ENCODE measurements around the gene CDH4. TPM values are rescaled to one million over a fixed set of nuclear protein-coding genes. Genes with fewer than 3 reads are reported as not detected.

Gene CDH4
- polyA plus RNA-seq, 1 donor (not counting 4 experiments of a cell fraction or from before 2014, with no cell fraction given): 2.2 TPM

GRCh38 chr20:61638802-61639585 lies 386.9 kb downstream of the CDH4 start:
- Histone ChIP-seq H2AFZ (ENCODE audit: control insufficient read depth, low read length) (no peak overlapping the region), H3K4me1 (ENCODE audit: control insufficient read depth, extremely low read depth, insufficient read depth, low read length) (peaks cover 20% of the 10 kb centered on the region), H3K4me2 (ENCODE audit: control insufficient read depth, extremely low read depth, insufficient read depth, low read depth, low read length) (peak overlapping the region; percentile 78), H3K9me3 (ENCODE audit: control insufficient read depth, low read depth, low read length) (no peaks in the 10 kb centered on the region), H3K27ac (ENCODE audit: control insufficient read depth, insufficient read depth, low read length) (no peak overlapping the region), H3K27me3 (ENCODE audit: control insufficient read depth, extremely low read depth, insufficient read depth, low read length) (peaks cover 5% of the 10 kb centered on the region), H3K36me3 (ENCODE audit: control insufficient read depth in 2 of 2, extremely low read depth in 1 of 2, insufficient read depth in 2 of 2, low read length in 2 of 2) (no peaks in the 10 kb centered on the region), H4K20me1 (ENCODE audit: control insufficient read depth, extremely low read depth, insufficient read depth, low read length) (peaks cover 7% of the 10 kb centered on the region), H3K9me1 (ENCODE audit: control insufficient read depth, extremely low read depth, insufficient read depth, low read length) (no peaks in the 10 kb centered on the region), H3K9ac (ENCODE audit: control insufficient read depth, extremely low read depth, insufficient read depth, low read length) (no peak overlapping the region), H3K79me2 (ENCODE audit: control insufficient read depth, insufficient read depth, low read length) (no peaks in the 10 kb centered on the region), H3K4me3 (ENCODE audit: control insufficient read depth in 2 of 3, extremely low read depth in 1 of 3, insufficient read depth in 2 of 3, low read depth in 1 of 3, low read length in 3 of 3) (peak overlapping the region in 2 of 3 experiments; percentile 8 to 30)
- dilution Hi-C loops (cut with MboI; ENCODE audit: extremely low pct_ligation_motif_present, low sequenced_read_pairs): no loop called here
- FAIRE-seq (peak; percentile 9), DNase-seq (ENCODE audit: low read depth, low spot score) (no peak)
- TF ChIP-seq, protein P1, sequence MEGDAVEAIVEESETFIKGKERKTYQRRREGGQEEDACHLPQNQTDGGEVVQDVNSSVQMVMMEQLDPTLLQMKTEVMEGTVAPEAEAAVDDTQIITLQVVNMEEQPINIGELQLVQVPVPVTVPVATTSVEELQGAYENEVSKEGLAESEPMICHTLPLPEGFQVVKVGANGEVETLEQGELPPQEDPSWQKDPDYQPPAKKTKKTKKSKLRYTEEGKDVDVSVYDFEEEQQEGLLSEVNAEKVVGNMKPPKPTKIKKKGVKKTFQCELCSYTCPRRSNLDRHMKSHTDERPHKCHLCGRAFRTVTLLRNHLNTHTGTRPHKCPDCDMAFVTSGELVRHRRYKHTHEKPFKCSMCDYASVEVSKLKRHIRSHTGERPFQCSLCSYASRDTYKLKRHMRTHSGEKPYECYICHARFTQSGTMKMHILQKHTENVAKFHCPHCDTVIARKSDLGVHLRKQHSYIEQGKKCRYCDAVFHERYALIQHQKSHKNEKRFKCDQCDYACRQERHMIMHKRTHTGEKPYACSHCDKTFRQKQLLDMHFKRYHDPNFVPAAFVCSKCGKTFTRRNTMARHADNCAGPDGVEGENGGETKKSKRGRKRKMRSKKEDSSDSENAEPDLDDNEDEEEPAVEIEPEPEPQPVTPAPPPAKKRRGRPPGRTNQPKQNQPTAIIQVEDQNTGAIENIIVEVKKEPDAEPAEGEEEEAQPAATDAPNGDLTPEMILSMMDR (optimal IDR thresholded peaks at IDR 0.05 in 1 of 3, IDR thresholded peaks at IDR 0.05 in 1 of 3, conservative IDR thresholded peaks at IDR 0.05 in 1 of 3; ENCODE audit: extremely low read depth in 1 of 3, insufficient read depth in 2 of 3, low read length in 3 of 3): peak; percentile 29 to 56 (median 42)
- no peak for TF ChIP-seq EZH2 (IDR thresholded peaks at IDR 0.05; ENCODE audit: low read length)

DNA sequence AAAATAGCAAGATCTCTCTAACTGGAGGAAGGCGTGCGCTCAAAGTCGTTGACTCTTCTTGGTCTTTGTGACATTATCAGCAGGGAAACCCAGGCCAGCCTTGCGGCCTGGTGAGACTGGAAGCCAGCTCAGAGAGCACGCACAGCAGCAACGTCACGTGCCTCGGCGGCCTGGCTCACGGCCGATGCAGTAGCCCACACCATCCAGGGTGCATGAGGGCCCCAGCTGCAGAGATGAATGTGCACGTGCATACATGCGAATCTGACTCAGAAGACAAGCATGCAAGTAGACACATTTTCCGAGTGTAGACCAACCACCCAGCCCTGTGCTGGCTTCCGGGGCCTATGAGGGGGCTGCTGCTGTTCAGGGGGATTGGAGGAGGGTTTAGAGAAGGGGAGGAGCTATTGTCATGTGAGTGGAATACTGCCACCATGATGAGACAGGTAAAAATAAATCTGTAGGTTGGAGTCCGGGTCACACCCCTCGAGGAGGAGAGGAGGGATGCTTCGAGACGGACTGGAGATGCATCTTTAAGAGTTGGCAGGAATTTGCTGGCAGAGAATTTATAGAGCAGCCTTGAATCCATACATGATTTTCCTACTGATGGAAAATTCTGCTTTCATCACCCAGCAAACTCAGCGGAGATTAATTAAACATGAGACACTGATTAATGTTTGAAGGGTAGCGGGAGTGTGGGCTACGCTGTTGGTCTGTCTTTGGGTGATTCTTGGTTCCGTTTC lies 388.2 kb downstream of the CDH4 start:
- Histone ChIP-seq H3K9ac (ENCODE audit: control insufficient read depth, extremely low read depth, insufficient read depth, low read length) (no peak overlapping the region), H3K9me1 (ENCODE audit: control insufficient read depth, extremely low read depth, insufficient read depth, low read length) (no peaks in the 10 kb centered on the region), H3K27me3 (ENCODE audit: control insufficient read depth, extremely low read depth, insufficient read depth, low read length) (no peaks in the 10 kb centered on the region), H3K9me3 (ENCODE audit: control insufficient read depth, low read depth, low read length) (no peaks in the 10 kb centered on the region), H3K4me3 (ENCODE audit: control insufficient read depth in 2 of 3, extremely low read depth in 1 of 3, insufficient read depth in 2 of 3, low read depth in 1 of 3, low read length in 3 of 3) (no peak overlapping the region), H4K20me1 (ENCODE audit: control insufficient read depth, extremely low read depth, insufficient read depth, low read length) (peaks cover 3% of the 10 kb centered on the region), H3K27ac (ENCODE audit: control insufficient read depth, insufficient read depth, low read length) (no peak overlapping the region), H3K79me2 (ENCODE audit: control insufficient read depth, insufficient read depth, low read length) (no peaks in the 10 kb centered on the region), H3K4me2 (ENCODE audit: control insufficient read depth, extremely low read depth, insufficient read depth, low read depth, low read length) (peak overlapping the region; percentile 78), H3K36me3 (ENCODE audit: control insufficient read depth in 2 of 2, extremely low read depth in 1 of 2, insufficient read depth in 2 of 2, low read length in 2 of 2) (no peaks in the 10 kb centered on the region), H2AFZ (ENCODE audit: control insufficient read depth, low read length) (no peak overlapping the region), H3K4me1 (ENCODE audit: control insufficient read depth, extremely low read depth, insufficient read depth, low read length) (peaks cover 20% of the 10 kb centered on the region)
- DNase-seq (ENCODE audit: low read depth, low spot score) (peak; percentile 49), FAIRE-seq (peak; percentile 94)
- dilution Hi-C loops (cut with MboI; ENCODE audit: extremely low pct_ligation_motif_present, low sequenced_read_pairs): no loop called here
- TF ChIP-seq EZH2 (IDR thresholded peaks at IDR 0.05; ENCODE audit: low read length): no peak
- TF ChIP-seq, protein P1 (optimal IDR thresholded peaks at IDR 0.05 in 1 of 3, IDR thresholded peaks at IDR 0.05 in 1 of 3, conservative IDR thresholded peaks at IDR 0.05 in 1 of 3; ENCODE audit: extremely low read depth in 1 of 3, insufficient read depth in 2 of 3, low read length in 3 of 3): no peak

All from keratinocyte (primary cell).